Measurements from ENCODE around the gene KDM4C. TPM values are rescaled to one million over a fixed set of nuclear protein-coding genes. Genes with fewer than 3 reads are reported as not detected.
"Not testable (repeated sequence)": the region's sequence is repeated elsewhere in the genome, so short reads cannot be mapped to it uniquely, and the experiment has no call there.

The KDM4C gene
- total RNA-seq = 51.1 TPM

- ATAC-seq = peak; percentile 98
- intact Hi-C loops (cut with DNase I) = no loop called here
- DNase-seq (ENCODE audit: low spot score) = peak; percentile 96
These were observed at the start of gene KDM4C for GRCh38 chr9:6757456-6758247. Gene KDM4C, plus strand, starts transcription at chr9:6757973. Its CDS starts 35,016 bp downstream, at chr9:6792989.

- no peak for DNase-seq (ENCODE audit: low spot score)
- intact Hi-C loops (cut with DNase I) = no loop called here
- ATAC-seq = no peak
These were observed 49.0 kb upstream of the KDM4C start for GRCh38 chr9:6708732-6709131.

- DNase-seq (ENCODE audit: low spot score) (no peak), ATAC-seq (no peak)
- intact Hi-C loops (cut with DNase I) = no loop called here
These were observed 46.4 kb upstream of the KDM4C start for GRCh38 chr9:6711403-6711802.

DNA sequence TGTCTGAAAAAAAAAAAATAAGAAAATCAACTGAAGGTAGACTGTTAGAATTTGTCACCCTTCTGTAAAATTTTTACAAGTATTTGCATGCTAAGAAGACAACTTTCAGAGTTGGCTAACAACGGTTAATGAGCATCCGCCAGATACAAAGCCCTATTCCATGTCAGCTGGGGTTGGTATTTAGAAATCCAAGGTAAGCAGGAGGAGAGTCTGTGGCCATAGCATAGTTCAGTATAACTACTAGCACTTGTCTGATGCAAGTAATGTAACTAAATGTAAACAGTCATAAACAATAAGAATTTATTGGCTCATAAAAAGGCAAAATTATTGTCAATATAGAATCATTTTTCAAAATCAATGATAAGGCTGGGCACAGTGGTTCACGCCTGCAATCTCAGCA, 45.7 kb upstream of the KDM4C start:
- DNase-seq (ENCODE audit: low spot score) = no peak
- no peak for ATAC-seq
- intact Hi-C loops (cut with DNase I) = no loop called here

DNA sequence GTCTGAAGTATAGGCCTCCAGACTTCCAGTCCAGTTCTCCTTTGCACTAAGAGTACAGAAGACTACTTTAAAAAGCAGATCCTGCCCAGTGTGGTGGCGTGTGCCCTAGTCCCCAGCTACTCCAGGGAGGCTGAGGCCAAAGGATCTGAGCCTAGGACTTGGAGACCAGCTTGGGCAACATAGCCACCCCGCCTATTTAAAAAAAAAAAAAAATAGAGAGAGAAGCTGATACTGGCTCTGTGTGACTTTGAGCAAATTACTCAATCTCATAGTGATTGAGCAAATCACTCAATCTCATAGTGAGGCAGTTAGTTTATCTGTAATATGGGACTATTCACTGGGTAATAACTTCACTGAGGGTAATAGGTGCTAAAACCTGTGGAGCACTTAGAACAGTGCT, 43.6 kb upstream of the KDM4C start:
- intact Hi-C loops (cut with DNase I) = no loop called here
- DNase-seq (ENCODE audit: low spot score) = no peak
- no peak for ATAC-seq

- DNase-seq (ENCODE audit: low spot score); intact Hi-C loops (cut with DNase I); ATAC-seq: not testable (repeated sequence)
These were observed 42.5 kb upstream of the KDM4C start for GRCh38 chr9:6715153-6715754.

DNA sequence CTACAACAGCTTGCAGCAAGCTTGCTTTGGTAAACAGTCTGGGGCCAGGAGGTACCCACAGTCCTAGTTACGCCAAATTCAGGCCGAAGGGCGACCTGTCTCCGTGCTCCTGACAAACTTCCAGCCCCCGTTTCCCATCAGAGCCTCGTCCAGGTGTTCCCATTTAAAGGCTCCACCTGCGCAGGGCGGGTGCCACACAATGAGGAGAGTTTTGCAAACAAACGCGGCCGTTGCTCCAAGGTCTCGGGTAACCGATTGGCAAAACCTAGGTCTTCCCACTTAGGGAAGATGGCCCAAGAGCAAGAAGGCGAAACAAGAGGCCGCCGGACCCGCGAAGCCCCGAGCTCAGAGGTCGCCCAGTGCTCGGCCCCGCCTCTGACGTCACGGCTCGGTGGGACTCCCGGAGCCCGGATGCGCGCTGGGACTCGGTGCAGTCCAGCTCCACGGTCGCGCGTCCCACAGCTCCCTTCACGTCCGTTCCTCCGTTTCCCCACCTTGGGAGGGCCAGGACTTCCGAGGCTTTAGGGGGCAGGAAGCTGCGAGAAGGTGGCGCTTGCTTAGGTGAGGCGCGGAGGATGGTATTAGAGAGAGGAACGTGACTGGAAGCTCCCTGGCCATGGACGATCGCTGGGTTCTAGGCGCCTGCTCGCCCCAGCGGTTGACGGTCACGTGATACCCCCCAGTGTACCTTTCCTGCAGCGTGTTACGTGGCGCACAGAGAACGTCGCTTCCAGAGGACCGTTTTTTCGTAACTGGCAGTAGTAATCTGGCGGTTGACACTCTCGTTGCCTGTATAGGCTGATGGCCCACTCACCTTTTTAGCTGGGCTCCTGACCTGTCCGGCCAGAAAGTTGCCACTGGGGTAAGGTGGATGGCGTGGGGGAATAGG, 41.8 kb upstream of the KDM4C start:
- peak; percentile 77 for ATAC-seq
- peak; percentile 67 for DNase-seq (ENCODE audit: low spot score)
- intact Hi-C loops (cut with DNase I) = no loop called here

- DNase-seq (ENCODE audit: low spot score) (no peak), ATAC-seq (no peak)
- intact Hi-C loops (cut with DNase I) = no loop called here
These were observed 41.0 kb upstream of the KDM4C start for GRCh38 chr9:6716766-6717165.

GRCh38 chr9:6723881-6724420, 33.8 kb upstream of the KDM4C start:
- ATAC-seq (no peak), DNase-seq (ENCODE audit: low spot score) (no peak)
- intact Hi-C loops (cut with DNase I) = no loop called here

DNA sequence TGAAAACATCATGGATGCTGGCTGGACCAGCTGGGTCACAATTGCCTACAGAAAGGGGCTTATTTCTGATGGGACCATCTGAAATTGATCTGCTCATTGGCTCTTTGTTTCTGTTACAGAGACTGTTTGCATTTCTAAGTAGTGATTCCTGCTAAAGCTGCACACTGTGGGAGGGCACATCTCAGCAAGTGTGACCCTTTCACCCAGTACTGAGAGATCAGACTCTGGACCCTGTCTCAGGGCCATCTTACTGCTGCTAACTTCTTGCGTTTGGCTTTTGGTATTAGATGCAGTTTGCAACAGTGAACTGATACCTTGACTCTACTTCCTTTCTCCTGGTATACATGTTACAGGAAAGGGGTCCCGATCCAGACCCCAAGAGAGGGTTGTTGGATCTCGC, 24.5 kb upstream of the KDM4C start:
- ATAC-seq = no peak
- DNase-seq (ENCODE audit: low spot score) = no peak
- intact Hi-C loops (cut with DNase I) = no loop called here

GRCh38 chr9:6733831-6734230, 23.9 kb upstream of the KDM4C start:
- no peak for DNase-seq (ENCODE audit: low spot score)
- intact Hi-C loops (cut with DNase I) = no loop called here
- ATAC-seq = no peak

- intact Hi-C loops (cut with DNase I) = no loop called here
- peak; percentile 12 for DNase-seq (ENCODE audit: low spot score)
- no peak for ATAC-seq
These were observed 22.4 kb upstream of the KDM4C start for GRCh38 chr9:6735422-6735821.

GRCh38 chr9:6739218-6739617, 18.6 kb upstream of the KDM4C start:
- ATAC-seq = no peak
- no peak for DNase-seq (ENCODE audit: low spot score)
- intact Hi-C loops (cut with DNase I) = no loop called here

- ATAC-seq; DNase-seq (ENCODE audit: low spot score); intact Hi-C loops (cut with DNase I): not testable (repeated sequence)
These were observed 8.9 kb upstream of the KDM4C start for GRCh38 chr9:6748861-6749260.

DNA sequence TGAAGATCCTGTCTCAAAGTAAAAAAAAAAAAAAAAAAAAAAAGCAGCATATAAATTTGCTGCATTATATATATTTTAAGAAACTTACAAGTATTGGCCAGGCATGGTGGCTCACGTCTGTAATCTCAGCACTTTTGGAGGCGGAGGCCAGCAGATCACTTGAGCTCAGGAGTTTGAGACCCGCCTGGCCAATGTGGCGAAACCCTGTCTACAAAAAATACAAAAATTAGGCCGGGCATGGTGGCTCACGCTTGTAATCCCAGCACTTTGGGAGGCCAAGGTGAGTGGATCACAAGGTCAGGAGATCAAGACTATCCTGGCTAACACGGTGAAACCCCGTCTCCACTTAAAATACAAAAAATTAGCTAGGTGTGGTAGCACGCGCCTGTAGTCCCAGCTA, 2.9 kb upstream of the KDM4C start:
- DNase-seq (ENCODE audit: low spot score); ATAC-seq; intact Hi-C loops (cut with DNase I): not testable (repeated sequence)

GRCh38 chr9:6757132-6757455, 679 bp upstream of the KDM4C start:
- intact Hi-C loops (cut with DNase I) = no loop called here
- ATAC-seq = peak; percentile 43
- DNase-seq (ENCODE audit: low spot score) = no peak

DNA sequence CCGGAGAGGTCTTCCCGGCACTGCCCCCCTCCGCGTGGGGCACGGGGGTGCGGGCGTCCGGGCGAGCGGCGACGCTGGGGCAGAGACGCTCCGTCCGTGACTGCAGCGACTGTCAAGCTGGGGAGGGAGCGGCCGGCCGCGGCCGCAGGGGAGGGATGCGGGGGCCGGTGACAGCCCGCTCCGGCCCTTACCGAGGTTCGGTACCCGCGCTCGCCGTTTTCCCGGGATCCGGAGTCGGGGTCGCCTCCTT, 400 bp downstream of the KDM4C start:
- DNase-seq (ENCODE audit: low spot score) (no peak), ATAC-seq (peak; percentile 12)
- intact Hi-C loops (cut with DNase I) = no loop called here

- intact Hi-C loops (cut with DNase I) = no loop called here
- DNase-seq (ENCODE audit: low spot score) = peak; percentile 74
- ATAC-seq = peak; percentile 32
These were observed 868 bp downstream of the KDM4C start for GRCh38 chr9:6758498-6759184.

GRCh38 chr9:6759185-6759977, 1.6 kb downstream of the KDM4C start:
- DNase-seq (ENCODE audit: low spot score) (no peak), ATAC-seq (no peak)
- intact Hi-C loops (cut with DNase I) = no loop called here

Data from sciatic nerve (tissue), 2 donors.